Measurements from ENCODE around the gene HSD17B12. TPM values are rescaled to one million over a fixed set of nuclear protein-coding genes. Genes with fewer than 3 reads are reported as not detected.

The HSD17B12 gene
- total and polyA plus RNA-seq, 2 of the 13 experiments (the other 11 are each of a cell fraction or from before 2014, with no cell fraction given): 50.3 to 117 TPM

- TF ChIP-seq ZNF776 (CRISPR knock-in tag; IDR thresholded peaks at IDR 0.05) (no peak), U2AF2 (IDR thresholded peaks at IDR 0.05; ENCODE audit: low read depth, low read length) (no peak), ZNF720 (CRISPR knock-in tag; IDR thresholded peaks at IDR 0.05) (no peak), ATAD3A (CRISPR knock-in tag; IDR thresholded peaks at IDR 0.05) (no peak)
These were observed 71.2 kb downstream of the HSD17B12 start (continued) for GRCh38 chr11:43751726-43752125.

DNA sequence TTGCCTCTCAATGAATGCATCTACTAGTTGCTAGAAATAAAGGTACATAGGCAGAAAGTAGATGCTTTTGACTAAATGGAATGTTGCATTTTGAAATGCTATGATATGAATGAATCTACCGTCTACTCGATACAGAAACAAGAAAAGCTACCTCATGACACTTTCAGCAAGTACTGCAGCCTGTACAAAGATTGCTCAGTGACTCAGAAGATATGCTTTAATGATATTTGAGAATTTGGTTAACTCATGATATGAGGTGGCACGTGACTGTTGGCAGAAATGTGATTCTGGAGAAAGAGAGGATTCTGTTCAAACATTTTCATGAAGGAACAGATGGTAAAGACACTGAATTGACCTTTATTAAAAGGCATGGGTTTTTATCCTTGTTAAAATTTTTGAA lies 76.0 kb downstream of the HSD17B12 start:
- 95% methylated on average over 3 of the region's 3 CpGs for WGBS (ENCODE audit: low lambda C conversion rate)
- intact Hi-C loops (cut with micrococcal nuclease; ENCODE audit: unreplicated experiment) (no loop called here), in situ Hi-C loops (cut with HindIII; ENCODE audit: extremely low pct_ligation_motif_present, low pct_unique_long_range_greater_than_20kb) (no loop called here)
- FAIRE-seq: no peak
- Histone ChIP-seq H3K79me2 (ENCODE audit: insufficient read depth, low read length) (no peaks in the 10 kb centered on the region), H3K4me1 (ENCODE audit: insufficient read depth, low read length) (no peaks in the 10 kb centered on the region), H3K27ac (ENCODE audit: extremely low read length, insufficient read depth, low read length) (no peak overlapping the region), H3K9me3 (ENCODE audit: low read length) (no peaks in the 10 kb centered on the region), H3K4me2 (ENCODE audit: low read depth, low read length) (no peak overlapping the region), H3K27me3 (ENCODE audit: control insufficient read depth in 1 of 2, insufficient read depth in 2 of 2, low read length in 2 of 2) (no peaks in the 10 kb centered on the region), H3K9ac (ENCODE audit: insufficient read depth, low read depth, low read length) (no peak overlapping the region), H3K4me3 (replicated peaks in 1 of 3; ENCODE audit: insufficient read depth in 1 of 3, low read depth in 2 of 3, low read length in 3 of 3) (no peak overlapping the region), H3K36me3 (replicated peaks in 1 of 2; ENCODE audit: control insufficient read depth in 1 of 2, insufficient read depth in 2 of 2, low read length in 2 of 2) (peaks cover 4 to 34% of the 10 kb centered on the region in 2 experiments; a peak in 3 of 5 replicates), H2AFZ (ENCODE audit: low read length) (no peak overlapping the region), H4K20me1 (ENCODE audit: insufficient read depth, low read length) (no peaks in the 10 kb centered on the region)
- POLR2A ChIA-PET: no interaction called here
- DNase-seq (ENCODE audit: low spot score): no peak
- BruUV-seq (replicated peaks): TSS peak; percentile 10
- TF ChIP-seq MTA1 (CRISPR knock-in tag; IDR thresholded peaks at IDR 0.05; ENCODE audit: borderline replicate concordance) (no peak), KDM1A (CRISPR knock-in tag; IDR thresholded peaks at IDR 0.05) (no peak), CEBPB (IDR thresholded peaks at IDR 0.05; ENCODE audit: borderline replicate concordance, low read depth, low read length) (no peak), LCORL (IDR thresholded peaks at IDR 0.05) (no peak), LCORL (CRISPR knock-in tag; IDR thresholded peaks at IDR 0.05) (no peak), KLF11 (CRISPR knock-in tag; IDR thresholded peaks at IDR 0.05) (no peak), ZNF460 (CRISPR knock-in tag; IDR thresholded peaks at IDR 0.05; ENCODE audit: borderline replicate concordance) (no peak), CREB3 (CRISPR knock-in tag; IDR thresholded peaks at IDR 0.05) (no peak), DDIT3 (CRISPR knock-in tag; IDR thresholded peaks at IDR 0.05) (no peak), HES4 (CRISPR knock-in tag; IDR thresholded peaks at IDR 0.05; ENCODE audit: borderline replicate concordance) (no peak)
- TF ChIP-seq, protein P1, sequence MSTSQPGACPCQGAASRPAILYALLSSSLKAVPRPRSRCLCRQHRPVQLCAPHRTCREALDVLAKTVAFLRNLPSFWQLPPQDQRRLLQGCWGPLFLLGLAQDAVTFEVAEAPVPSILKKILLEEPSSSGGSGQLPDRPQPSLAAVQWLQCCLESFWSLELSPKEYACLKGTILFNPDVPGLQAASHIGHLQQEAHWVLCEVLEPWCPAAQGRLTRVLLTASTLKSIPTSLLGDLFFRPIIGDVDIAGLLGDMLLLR (CRISPR knock-in tag; IDR thresholded peaks at IDR 0.05): no peak
- TF ChIP-seq, protein P2, sequence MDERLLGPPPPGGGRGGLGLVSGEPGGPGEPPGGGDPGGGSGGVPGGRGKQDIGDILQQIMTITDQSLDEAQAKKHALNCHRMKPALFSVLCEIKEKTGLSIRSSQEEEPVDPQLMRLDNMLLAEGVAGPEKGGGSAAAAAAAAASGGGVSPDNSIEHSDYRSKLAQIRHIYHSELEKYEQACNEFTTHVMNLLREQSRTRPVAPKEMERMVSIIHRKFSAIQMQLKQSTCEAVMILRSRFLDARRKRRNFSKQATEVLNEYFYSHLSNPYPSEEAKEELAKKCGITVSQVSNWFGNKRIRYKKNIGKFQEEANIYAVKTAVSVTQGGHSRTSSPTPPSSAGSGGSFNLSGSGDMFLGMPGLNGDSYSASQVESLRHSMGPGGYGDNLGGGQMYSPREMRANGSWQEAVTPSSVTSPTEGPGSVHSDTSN (CRISPR knock-in tag; IDR thresholded peaks at IDR 0.05): no peak
- CTCF ChIA-PET (ENCODE audit: low intra/inter-chr PET ratio, low total read pairs): no interaction called here
- ATAC-seq: no peak
